NCI-H524 (cell line): Measurements from ENCODE around the gene IL1A.
A peak's percentile ranks its signal among the peaks of the same experiment; 100 is the strongest.

Experiments
- DNase-seq, 2 experiments: peaks; one replicate each; lab custom pipeline; 2025; lab: John Stamatoyannopoulos, UW

Gene IL1A

DNA sequence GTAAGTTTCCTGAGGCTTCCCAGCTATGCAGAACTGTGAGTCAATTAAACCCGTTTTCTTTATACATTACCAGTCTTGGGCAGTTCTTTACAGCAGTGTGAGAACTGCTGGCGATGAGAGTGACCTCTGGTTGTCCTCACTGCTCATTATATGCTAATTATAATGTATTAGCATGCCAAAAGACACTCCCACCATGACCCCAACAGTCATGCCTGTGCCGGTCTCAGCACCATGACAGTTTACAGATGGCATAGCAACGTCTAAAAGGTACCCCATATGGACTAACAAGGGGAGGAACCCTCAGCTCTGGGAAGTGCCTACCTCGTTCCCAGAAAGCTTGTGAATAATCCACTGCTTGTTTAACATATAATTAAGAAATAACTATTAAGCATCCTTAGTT lies 8.1 kb upstream of the IL1A start:
- DNase-seq, result no peak

DNA sequence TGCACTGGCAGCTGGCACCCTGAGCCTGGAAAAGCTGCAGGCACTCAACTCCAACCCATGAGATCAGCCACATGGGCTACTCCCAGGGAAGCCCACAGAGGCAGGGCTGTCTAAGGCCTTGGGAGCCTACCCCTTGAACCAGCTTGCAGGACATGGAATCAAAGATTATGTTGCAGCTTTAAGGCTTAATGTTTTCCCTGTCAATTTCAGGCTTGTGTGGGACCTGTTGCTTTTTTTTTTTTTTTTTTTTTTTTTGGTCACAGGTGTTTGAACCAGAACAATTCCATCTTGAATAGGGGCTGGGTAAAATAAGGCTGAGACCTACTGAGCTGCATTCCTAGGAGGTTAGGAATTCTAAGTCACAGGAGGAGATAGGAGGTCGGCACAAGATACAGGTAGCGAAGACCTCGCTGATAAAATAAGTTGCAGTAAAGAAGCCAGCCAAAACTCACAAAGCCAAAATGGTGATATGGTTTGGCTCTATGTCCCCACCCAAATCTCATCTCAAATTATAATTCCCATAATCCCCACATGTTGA lies 7.5 kb upstream of the IL1A start:
- no peak for DNase-seq

DNA sequence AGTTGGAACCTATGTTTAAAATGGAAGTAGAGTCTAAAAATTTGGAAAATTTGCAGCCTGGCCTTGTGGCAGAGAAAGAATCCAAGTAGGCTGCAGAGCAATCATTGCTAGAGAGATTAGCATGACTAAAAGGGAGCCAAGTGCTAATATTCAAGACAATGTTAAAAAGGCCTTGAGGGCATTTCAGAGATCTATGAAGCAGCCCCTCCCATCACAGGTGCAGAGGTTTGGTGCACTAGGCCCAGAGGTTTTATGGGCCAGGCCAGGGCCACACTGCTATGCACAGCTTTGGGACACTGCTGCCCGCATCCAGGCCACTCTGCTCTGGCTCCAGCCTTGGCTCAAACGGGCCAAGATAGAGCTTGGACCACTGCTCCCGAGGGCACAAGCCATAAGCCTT lies 6.7 kb upstream of the IL1A start:
- no peak for DNase-seq

DNA sequence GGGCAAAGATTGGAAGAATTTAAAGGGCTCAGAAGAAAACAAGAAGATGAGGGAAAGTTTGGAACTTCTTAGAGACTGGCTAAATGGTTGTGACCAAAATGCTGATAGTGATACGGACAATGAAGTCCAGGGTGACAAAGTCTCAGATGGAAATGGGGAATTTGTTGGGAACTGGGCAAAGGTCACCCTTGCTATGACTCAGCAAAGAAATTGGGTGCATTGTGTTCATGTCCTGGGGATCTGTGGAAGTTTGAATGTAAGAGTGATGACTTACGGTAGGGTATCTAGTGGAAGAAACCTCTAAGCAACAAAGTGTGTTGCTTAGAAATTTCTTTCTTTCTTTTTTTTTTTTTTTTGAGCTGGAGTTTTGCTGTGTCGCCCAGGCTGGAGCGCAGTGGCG lies 6.0 kb upstream of the IL1A start:
- DNase-seq, result no peak

DNA sequence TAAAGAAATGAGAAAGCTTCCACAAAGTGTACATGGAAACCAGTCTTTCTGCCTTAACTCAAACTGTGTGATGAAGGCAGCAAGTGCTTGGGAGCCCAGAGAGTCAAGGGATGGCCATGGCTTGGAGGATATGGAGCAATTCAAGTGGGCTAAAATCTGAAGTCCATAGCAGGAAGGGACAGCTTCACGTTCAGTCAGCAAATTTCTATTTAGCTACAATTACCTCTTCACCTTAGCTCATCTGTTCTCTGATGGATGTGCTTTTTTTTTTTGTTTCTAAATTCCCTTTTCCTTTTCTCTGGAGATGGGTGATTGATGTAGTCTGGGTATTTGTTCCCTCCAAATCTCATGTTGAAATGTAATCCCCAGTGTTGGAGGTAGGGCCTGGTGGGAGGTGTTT lies 4.9 kb upstream of the IL1A start:
- DNase-seq, result no peak

DNA sequence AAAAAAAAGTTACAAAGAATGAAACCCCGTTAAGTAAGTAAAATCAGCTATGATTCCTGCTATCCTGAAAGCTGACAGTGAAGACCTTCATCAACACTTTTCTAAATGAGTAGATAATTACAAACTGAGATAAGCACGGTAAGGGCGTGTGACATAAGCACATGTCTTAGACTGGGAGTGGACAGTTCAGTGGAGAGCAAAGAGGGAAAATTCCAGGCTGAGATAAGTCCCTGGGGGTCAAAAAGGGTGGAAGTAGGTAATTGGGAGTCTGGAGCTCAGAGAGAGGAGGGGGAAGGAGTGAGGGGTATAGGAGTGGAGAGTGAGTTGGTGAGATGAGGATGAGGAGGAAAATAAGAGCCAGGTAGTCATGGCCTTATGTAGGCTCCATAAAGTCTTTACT lies 4.4 kb upstream of the IL1A start:
- DNase-seq, result no peak

DNA sequence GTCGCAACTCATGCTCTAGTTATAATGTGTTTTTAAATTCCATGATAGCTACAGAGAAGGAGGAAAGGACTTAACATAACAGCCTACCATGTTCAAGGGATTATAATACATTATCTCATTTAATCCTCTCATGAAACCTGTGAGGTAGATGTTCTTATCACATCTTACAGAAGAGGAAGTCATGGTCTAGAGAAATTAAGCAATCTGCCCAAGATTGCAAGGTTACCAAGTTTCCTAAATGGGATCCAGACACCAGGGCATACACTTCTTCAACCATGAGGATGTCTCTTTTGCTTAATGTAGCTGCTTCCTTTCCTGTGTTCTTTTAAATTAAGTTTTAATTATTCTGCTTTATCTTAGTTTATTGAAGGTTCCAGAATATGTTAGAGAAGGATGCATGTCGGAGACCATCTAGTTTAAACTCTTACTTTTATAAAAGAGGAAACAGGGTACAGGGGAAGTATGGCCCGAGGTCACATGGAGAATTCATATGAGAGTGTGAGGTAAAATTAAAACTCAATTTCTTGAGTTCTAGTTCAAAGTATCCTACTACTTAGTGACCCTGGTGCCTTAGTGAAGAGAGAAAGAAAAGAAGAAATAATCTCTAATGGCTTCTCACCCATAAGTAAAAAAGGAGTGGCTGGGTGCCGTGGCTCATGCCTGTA lies 3.6 kb upstream of the IL1A start:
- DNase-seq, result no peak

DNA sequence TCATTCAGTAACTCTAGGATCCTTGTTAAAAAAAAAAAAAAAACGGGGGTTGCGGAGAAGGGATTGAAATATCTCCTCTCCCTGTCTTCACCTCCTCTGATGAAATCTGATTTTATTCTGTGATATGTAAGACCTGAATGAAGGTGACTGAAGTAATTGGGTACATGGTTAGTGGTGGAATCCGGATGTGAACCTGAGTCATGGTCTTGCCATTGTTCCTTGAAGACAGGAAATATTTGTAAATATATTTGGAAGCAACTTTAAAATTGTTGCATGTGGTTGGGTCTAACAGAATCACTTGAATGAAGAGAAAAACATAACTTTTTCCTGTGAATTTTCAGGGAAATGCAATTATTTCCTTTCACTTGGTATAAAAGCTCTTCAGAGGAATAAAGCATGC lies 3.0 kb upstream of the IL1A start:
- DNase-seq, result no peak

DNA sequence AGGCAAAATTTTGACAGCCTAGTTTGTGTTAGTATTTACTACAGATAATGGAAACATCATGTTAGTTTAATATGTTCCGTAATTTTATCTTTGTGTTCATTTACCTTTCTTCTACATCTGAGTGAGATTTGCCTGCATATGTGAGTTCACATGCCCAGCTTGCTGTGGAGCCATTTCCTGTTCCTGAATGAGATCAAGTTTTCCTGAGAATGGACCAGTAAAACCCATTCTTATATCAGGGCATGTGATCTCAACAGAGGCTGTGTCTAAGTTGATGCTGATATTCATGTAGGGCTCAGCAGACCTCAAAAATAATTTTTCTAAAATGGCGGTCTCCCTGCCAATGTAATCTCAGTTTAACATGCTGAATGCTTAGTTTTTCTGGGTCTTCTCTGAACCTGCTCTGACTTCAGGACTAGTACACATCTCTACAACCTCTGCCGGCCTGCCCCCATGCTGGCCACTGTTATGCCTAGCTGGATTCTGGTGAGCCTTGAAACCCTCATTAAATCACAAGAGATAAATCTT lies 1.0 kb downstream of the IL1A start:
- no peak for DNase-seq

DNA sequence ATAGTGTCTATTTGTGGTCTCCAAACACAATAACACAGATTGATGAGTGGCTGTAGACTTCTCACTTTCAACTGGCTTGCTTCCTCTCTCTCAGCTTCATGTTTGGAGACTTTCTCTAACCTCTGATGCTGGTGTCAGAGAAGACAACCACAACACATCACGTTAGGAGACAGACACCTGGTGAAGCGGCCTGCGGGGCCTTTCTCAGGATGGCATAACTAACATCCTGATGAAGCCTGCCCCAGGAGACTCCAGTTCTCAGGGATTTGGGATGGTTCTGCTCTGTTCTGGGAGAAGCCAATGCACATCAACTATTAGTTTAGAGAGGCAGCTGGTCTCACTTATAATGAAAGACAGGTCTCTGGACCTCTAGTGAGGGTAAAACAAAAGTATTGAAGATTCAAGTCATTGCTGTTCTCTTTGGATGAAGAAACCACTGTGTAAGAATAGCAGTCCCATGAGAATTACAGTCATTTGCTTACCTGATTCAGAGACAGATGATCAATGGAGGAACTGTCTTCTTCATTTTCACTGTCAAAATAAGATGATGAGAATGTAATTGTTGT lies 2.0 kb downstream of the IL1A start:
- no peak for DNase-seq

DNA sequence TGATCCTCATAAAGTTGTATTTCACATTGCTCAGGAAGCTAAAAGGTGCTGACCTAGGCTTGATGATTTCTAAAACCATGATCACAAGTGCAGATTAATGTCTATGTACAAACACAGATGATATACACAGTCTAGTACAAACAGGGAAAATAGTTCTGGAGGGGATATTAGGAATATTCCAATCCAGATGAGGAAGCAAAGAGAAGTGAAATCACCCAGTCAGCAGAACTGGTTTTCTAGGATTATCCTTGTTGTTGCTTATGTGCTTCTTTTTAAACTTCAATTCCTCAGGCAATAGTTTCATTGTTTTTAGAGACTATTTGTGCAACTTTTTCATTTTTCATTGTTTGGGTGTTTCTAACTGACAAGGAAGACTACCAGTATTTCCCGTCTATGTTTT lies 4.7 kb downstream of the IL1A start:
- DNase-seq, result no peak

DNA sequence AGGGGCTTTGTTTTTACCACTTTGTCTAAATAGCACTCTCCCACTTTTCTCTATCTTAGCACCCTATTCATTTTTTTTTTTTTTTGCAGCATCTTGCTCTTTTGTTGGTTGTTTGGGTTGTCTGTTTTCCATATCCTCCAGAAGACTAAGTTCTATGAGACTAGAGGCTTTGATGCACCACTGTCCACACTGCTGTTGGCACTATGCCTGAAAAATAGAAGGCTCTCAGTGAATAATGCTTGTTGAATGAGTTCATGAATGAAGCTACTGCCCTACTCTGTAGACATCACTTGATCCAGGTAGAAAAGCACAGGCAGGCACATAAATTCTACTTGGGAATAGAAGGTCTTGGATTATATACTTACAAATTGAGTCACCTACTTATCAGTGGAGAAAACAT lies 7.3 kb downstream of the IL1A start:
- no peak for DNase-seq

DNA sequence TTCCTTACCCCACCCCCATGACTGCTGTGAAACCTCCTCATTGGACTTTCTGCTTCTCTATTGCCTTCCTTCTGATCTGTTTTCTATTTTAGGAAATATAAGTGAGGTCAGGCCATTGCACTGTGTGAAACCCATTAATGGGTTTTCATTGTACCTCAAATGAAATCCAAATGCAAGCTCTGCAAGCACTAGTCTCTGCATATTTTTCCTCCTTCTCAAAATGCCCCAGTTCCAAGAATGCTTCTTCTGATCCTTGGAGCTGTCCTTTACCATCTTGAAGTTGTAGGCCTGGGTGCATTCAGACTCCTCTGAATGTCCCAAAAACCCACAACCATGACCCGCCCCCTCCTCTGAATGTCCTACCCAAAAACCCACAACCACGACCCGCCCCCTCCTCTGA lies 8.2 kb downstream of the IL1A start:
- no peak for DNase-seq

DNA sequence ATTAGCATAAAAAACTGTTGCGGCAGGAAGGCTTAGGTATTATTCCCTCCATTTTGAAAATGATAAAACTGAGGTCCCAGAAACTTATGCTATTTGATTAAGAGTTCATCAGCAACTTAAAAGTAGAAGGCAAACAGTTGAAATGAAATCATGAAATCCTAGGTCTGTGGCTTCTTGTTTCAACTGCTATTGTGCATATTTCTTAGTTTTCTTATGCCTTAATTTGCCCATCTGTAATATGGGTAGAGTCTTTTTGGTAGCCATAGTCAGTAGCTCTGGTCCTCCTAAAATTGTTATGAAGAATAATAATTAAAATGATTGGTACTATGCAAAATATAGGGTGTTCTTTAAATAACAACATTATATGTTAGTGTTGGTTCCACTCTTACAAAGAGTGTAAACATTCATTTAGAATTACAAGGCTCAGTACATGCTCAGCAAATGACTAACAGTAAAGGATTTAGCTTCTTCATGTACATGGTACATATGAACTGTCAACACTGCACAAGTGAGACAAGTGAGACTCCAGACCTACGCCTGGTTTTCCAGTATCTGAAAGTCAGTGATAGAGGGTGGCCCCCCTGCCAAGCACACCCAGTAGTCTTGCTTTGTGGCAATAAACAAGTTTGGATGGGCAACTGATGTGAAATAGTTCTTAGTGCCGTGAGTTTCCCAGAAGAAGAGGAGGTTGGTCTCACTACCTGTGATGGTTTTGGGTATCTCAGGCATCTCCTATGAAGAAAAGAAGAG lies 9.6 kb downstream of the IL1A start:
- DNase-seq, result no peak

DNA sequence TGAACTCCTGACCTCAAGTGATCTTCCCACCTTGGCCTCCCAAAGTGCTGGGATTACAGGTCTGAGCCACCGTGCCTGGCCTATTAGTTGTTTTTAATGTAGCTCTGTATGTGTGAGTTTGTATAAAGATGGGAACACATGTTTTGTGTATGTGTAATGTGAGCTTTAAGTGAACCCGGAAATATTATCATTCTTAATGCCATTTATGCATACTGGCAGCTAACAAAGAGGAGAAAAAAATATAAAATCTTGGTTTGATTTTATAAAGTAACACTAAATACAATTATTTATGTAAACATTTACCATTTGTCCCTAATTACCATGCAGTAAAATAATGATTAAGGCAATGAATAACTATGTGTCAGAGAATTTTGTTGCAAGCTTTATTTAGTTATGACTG lies 10.7 kb downstream of the IL1A start:
- DNase-seq, result no peak

DNA sequence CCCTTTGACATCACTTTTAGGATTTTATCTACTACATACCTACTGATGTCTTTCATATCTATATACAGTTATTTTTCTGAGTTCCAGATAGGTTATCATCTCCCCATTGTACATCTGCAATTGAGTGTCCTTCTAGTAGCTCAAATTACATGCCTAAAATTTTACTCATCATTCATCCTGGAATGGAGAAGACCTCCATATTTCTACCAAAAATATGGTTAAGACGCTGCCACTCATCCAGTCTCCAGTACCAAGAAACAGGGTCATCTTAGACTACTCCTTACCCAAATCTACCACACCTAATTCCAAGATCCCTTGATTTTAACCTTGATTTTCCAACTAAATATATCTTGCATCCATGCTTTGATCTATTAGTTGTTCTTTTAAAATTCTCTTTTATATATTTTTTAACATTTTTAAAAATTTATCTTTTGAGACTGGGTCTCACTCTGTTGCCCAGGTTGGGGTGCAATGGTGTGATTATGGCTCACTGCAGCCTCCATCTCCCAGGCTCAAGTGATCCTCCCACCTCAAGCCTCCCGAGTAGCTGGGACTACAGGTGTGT lies 11.3 kb downstream of the IL1A start:
- DNase-seq, result no peak

DNA sequence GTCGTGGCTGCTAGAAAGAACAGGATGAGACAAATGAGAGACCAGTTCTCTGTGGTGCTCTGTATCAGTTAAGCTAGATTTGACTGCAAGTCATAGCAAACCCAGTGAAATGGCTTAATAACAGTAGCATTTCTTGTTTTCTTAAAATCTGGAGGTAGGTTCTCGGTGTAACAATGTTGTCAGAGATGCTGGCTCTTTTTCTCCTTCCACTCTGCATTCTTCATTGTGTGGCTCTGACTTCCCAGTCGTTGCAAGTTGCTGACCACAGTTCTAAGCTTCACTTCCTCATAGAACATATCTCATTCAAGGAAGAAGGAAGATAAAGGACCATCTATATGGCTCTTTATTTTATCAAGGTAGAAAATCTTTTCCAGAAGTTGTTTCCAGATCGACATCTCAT lies 12.0 kb downstream of the IL1A start:
- DNase-seq, result no peak

DNA sequence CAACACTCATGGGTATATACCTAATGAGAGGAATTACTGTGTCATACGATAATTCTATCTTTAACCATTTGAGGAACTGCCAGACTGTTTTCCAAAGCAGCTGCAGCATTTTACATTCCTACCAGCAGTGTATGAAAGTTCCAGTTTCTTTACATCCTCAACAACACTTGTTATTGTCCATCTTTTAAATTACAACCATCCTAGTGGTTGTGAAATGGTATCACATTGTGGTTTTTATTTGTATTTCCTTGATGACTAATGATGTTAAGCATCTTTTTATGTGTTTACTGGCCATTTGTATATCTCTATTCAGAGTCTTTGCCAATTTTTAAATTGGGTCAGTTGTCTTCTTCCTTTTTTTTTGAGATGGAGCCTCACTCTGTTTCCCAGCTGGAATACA lies 15.9 kb downstream of the IL1A start:
- DNase-seq, result no peak

DNA sequence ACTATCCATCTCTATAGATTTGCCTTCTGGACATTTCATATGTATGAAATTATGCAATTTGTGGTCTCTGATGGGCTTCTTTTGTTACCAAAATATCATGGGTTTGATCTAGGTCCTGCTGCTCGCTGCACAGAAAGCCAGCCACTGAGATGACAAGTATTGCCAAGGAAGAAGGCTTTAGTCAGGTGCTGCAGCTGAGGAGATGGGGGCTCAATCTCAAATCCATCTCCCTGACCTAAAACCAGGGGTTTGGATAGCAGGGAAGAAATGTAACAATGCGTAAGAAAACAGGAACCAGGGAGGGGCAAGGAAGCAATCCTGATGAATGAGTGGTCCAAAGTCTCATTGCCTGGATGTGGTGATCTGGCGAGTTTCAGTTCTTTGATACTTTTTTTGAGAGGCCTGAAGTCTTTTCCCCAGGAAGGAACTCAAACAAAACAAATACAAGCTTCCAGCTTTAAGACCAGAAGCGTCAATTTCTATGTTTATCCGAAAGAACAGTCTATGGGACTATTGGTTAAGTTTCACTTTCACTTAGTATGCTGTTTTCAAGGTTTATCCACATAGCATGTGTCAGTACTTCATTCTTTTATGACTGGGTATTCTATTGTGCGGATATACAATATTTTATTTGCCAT lies 16.5 kb downstream of the IL1A start:
- DNase-seq, result no peak

DNA sequence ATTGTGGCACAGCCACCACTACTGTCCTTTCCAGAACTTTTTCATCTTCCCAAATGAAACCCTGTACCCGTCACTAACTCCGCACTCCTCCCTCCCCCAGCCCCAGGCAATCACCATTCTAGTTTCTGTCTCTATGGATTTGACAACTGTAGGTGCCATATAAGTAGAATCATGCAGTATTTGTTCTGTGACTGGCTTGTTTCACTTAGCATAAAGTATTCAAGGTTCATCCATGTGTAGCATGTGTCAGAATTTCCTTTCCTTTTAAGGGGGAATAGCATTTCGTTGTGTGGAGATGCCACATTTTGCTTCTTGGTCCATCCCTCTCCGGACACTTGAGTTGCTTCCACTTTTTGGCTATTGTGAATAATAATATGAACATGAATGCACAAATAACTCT lies 19.0 kb downstream of the IL1A start:
- no peak for DNase-seq

DNA sequence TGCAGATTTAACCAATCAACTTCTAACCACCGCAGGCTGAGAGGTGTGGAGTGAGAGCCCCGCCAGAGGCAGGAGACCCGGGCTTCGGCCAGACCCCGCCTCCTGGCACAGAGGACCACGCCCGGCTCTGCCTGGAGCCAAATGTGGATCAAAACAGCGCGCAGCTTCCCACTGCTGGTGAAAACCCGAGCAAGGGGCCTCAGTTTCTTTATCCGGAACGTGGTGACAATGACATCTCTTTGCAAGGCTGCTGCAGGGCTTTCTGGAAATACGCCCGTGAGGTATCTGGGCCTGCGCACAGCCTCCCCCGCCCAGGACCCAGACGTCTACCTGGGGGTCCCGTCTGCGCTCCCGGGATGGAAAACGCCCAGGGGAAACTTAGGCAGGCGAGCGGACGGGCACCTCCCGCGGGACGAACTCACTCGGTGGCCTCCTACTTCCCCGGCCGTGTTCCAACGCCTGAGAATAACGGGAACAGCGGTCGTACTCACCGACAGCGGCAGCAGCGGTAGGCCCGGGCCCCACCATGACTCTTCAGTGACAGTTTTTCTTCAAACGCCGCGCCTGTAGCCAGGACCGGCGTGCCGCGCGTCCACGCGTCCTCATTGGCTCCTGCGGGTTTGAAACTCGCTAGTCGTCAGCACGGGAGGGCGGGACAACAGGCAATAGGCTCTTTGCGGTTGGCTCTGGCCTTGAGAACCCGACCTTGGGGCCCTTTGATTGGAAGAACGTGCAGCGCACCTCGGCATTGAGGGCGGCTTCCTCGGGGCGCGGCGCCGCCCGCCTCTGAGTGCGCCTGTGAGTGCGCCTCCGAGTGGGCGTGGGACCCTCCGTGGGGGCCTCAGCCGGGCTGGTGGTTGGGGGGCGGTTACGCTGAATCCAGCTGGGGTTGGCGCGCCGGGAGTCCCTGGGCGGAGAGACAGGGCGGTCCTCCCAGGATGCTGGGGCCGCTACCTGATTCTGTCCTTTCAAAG lies 19.9 kb downstream of the IL1A start, which contains the start of gene CKAP2L:
CKAP2L (minus strand) TSS at position 539 of the 974 bp plus-strand sequence; CDS start at position 528, 11 bp downstream.
- DNase-seq, result peak; percentile 96 to 97
